ENCODE results near the gene IFT27. TPM values are rescaled to one million over a fixed set of nuclear protein-coding genes. Genes with fewer than 3 reads are reported as not detected.

Gene IFT27
- total RNA-seq, 4 donors from 2014 or later, result 5.8 to 22.7 (median 12.9) TPM

- in situ Hi-C loops (cut with MboI; ENCODE audit: low pct_ligation_motif_present in 1 of 4, low pct_unique_long_range_greater_than_20kb in 1 of 4, low sequenced_read_pairs in 3 of 4), result loop anchor here in 1 of 4 donors (25.0 kb wide), 1 partner anchor 416 kb away; the partner anchor contains the start of gene SSTR3
- Histone ChIP-seq H3K36me3 (no peaks in the 10 kb centered on the region), H3K9me3 (no peaks in the 10 kb centered on the region), H3K27ac (no peak overlapping the region), H3K27me3 (peaks cover 12% of the 10 kb centered on the region), H3K4me1 (no peaks in the 10 kb centered on the region), H3K4me3 (no peak overlapping the region)
- DNase-seq, result no peak
- intact Hi-C loops (cut with DNase I; ENCODE audit: low total_unique reads), result no loop called here
- 71% methylated on average over 7 of the region's 7 CpGs; no CpG with 5 or more reads in 1 of the 2 donors for WGBS, 2 donors (ENCODE audit: low coverage in 1 of 2)
- TF ChIP-seq POLR2AphosphoS5 (IDR thresholded peaks at IDR 0.05), result no peak
- TF ChIP-seq POLR2A (IDR thresholded peaks at IDR 0.05), result no peak
- no peak for TF ChIP-seq EP300 (IDR thresholded peaks at IDR 0.05; ENCODE audit: low read depth)
- TF ChIP-seq CTCF (IDR thresholded peaks at IDR 0.05), result no peak
These were observed 20.7 kb upstream of the IFT27 start for GRCh38 chr22:36796552-36797175.

GRCh38 chr22:36795633-36796032, 19.7 kb upstream of the IFT27 start:
- TF ChIP-seq POLR2AphosphoS5 (IDR thresholded peaks at IDR 0.05) (no peak), EP300 (IDR thresholded peaks at IDR 0.05; ENCODE audit: low read depth) (no peak), CTCF (IDR thresholded peaks at IDR 0.05) (no peak), POLR2A (IDR thresholded peaks at IDR 0.05) (no peak)
- Histone ChIP-seq H3K4me3 (no peak overlapping the region), H3K36me3 (no peaks in the 10 kb centered on the region), H3K4me1 (no peaks in the 10 kb centered on the region), H3K9me3 (no peaks in the 10 kb centered on the region), H3K27ac (no peak overlapping the region), H3K27me3 (peaks cover 12% of the 10 kb centered on the region)
- WGBS, 2 donors (ENCODE audit: low coverage in 1 of 2), result 77 to 84% methylated on average over 6 to 7 of the region's 7 CpGs
- in situ Hi-C loops (cut with MboI; ENCODE audit: low pct_ligation_motif_present in 1 of 4, low pct_unique_long_range_greater_than_20kb in 1 of 4, low sequenced_read_pairs in 3 of 4), result loop anchor here in 1 of 4 donors (25.0 kb wide), 1 partner anchor 417 kb away; the partner anchor contains the start of gene SSTR3
- intact Hi-C loops (cut with DNase I; ENCODE audit: low total_unique reads), result no loop called here
- no peak for DNase-seq

- in situ Hi-C loops (cut with MboI; ENCODE audit: low pct_ligation_motif_present in 1 of 4, low pct_unique_long_range_greater_than_20kb in 1 of 4, low sequenced_read_pairs in 3 of 4), result loop anchor here in 1 of 4 donors (25.0 kb wide), 1 partner anchor 422 kb away; the partner anchor contains the start of gene SSTR3
- intact Hi-C loops (cut with DNase I; ENCODE audit: low total_unique reads), result no loop called here
- H3K27ac ChIP-seq, result no peak overlapping the region
These were observed 14.7 kb upstream of the IFT27 start for GRCh38 chr22:36790648-36791047.

More at GRCh38 chr22:36790648-36791047, 14.7 kb upstream of the IFT27 start:
- 20 to 38% methylated on average over 1 to 7 of the region's 7 CpGs for WGBS, 2 donors (ENCODE audit: low coverage in 1 of 2)
- DNase-seq, result no peak
- Histone ChIP-seq H3K36me3 (no peaks in the 10 kb centered on the region), H3K27me3 (peaks cover 21% of the 10 kb centered on the region), H3K4me1 (no peaks in the 10 kb centered on the region), H3K9me3 (no peaks in the 10 kb centered on the region), H3K4me3 (no peak overlapping the region)
- no peak for TF ChIP-seq CTCF (IDR thresholded peaks at IDR 0.05)
- no peak for TF ChIP-seq EP300 (IDR thresholded peaks at IDR 0.05; ENCODE audit: low read depth)
- no peak for TF ChIP-seq POLR2AphosphoS5 (IDR thresholded peaks at IDR 0.05)
- TF ChIP-seq POLR2A (IDR thresholded peaks at IDR 0.05), result no peak

Measured in transverse colon (tissue), 4 donors.